Activated effector memory CD4-positive, alpha-beta T cell treated with Interleukin-2 at 50 U/mL for 16 hours (primary cell): ENCODE results near the gene COMMD9.
"Not testable (repeated sequence)": the region's sequence is repeated elsewhere in the genome, so short reads cannot be mapped to it uniquely, and the experiment has no call there.

Experiments
- DNase-seq: peaks from one replicate; pipeline ENCODE4 v3.0.0-alpha.2; 2020

COMMD9 gene

GRCh38 chr11:36289226-36289852, at the start of gene COMMD9:
TSS of gene COMMD9 (minus strand) at chr11:36289424. CDS start at chr11:36289412, 12 bp downstream.
- peak; percentile 90 for DNase-seq

GRCh38 chr11:36333897-36334296, 44.7 kb upstream of the COMMD9 start:
- DNase-seq: no peak

- no peak for DNase-seq
These were observed 44.2 kb upstream of the COMMD9 start for GRCh38 chr11:36333468-36333867.

- no peak for DNase-seq
These were observed 41.2 kb upstream of the COMMD9 start for GRCh38 chr11:36330411-36330810.

GRCh38 chr11:36328966-36329673, 39.9 kb upstream of the COMMD9 start:
- DNase-seq: no peak

- DNase-seq: no peak
These were observed 37.5 kb upstream of the COMMD9 start for GRCh38 chr11:36326524-36327419.

GRCh38 chr11:36325403-36325802, 36.2 kb upstream of the COMMD9 start:
- DNase-seq: not testable (repeated sequence)

GRCh38 chr11:36324956-36325355, 35.7 kb upstream of the COMMD9 start:
- DNase-seq: not testable (repeated sequence)

GRCh38 chr11:36317992-36318391, 28.8 kb upstream of the COMMD9 start:
- DNase-seq: no peak

GRCh38 chr11:36316049-36316448, 26.8 kb upstream of the COMMD9 start:
- no peak for DNase-seq

- no peak for DNase-seq
These were observed 25.2 kb upstream of the COMMD9 start for GRCh38 chr11:36314434-36314767.

GRCh38 chr11:36313750-36314433, 24.7 kb upstream of the COMMD9 start:
- no peak for DNase-seq

GRCh38 chr11:36312611-36313472, 23.6 kb upstream of the COMMD9 start:
- DNase-seq: no peak

- DNase-seq: no peak
These were observed 22.8 kb upstream of the COMMD9 start for GRCh38 chr11:36311926-36312595.

GRCh38 chr11:36309779-36310178, 20.6 kb upstream of the COMMD9 start:
- DNase-seq: no peak

GRCh38 chr11:36308577-36308976, 19.4 kb upstream of the COMMD9 start:
- no peak for DNase-seq

- DNase-seq: no peak
These were observed 17.7 kb upstream of the COMMD9 start for GRCh38 chr11:36306888-36307287.

- no peak for DNase-seq
These were observed 15.8 kb upstream of the COMMD9 start for GRCh38 chr11:36305047-36305446.

GRCh38 chr11:36304351-36304750, 15.1 kb upstream of the COMMD9 start:
- DNase-seq: no peak

GRCh38 chr11:36300650-36301049, 11.4 kb upstream of the COMMD9 start:
- no peak for DNase-seq

- no peak for DNase-seq
These were observed 7.8 kb upstream of the COMMD9 start for GRCh38 chr11:36296884-36297543.
